Right ventricle myocardium inferior (tissue), 1 donor: Measurements from ENCODE around the gene RNF135. TPM values are rescaled to one million over a fixed set of nuclear protein-coding genes. Genes with fewer than 3 reads are reported as not detected.
"Not testable (repeated sequence)": the region's sequence is repeated elsewhere in the genome, so short reads cannot be mapped to it uniquely, and the experiment has no call there.

Source experiments
- ATAC-seq: fragments of 200-7000 bp; cut with Tn5 transposase; one replicate; pipeline ENCODE4 v1.9.1; 2020; ENCODE audit warnings: mild to moderate bottlenecking, moderate library complexity
- DNase-seq: peaks from one replicate; pipeline ENCODE4 v3.0.0; 2021; ENCODE audit errors: missing footprints
- intact Hi-C: fragments of 100-400 bp; cut with DNase I; formaldehyde crosslinking; loops from one replicate; pipeline ENCODE4 v1.11.0; 2022
- long read RNA-seq: library from polyadenylated mRNA; unstranded; transcript quantifications from one replicate; pipeline ENCODE4 v2.0.0, GENCODE V29; 2021
- total RNA-seq: library from RNA; stranded (reverse); fragmentation: NEBNext Ultra II Directional; extraction: Animal tissue kit (Norgen Biotek cat#: 25700); gene quantifications from one replicate; pipeline ENCODE4 v1.2.1, GENCODE V29; 2021
- donor health status: DM: no; HTN: yes; CAD: no; lungs with severe emphysema.

Gene RNF135, protein sequence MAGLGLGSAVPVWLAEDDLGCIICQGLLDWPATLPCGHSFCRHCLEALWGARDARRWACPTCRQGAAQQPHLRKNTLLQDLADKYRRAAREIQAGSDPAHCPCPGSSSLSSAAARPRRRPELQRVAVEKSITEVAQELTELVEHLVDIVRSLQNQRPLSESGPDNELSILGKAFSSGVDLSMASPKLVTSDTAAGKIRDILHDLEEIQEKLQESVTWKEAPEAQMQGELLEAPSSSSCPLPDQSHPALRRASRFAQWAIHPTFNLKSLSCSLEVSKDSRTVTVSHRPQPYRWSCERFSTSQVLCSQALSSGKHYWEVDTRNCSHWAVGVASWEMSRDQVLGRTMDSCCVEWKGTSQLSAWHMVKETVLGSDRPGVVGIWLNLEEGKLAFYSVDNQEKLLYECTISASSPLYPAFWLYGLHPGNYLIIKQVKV
- total RNA-seq, result 5.7 TPM
- long read RNA-seq, partial matches to known transcripts, result 1 of 4 reads
- long read RNA-seq, other reads (novel, unspliced or antisense), result 0 of 4 reads

DNA sequence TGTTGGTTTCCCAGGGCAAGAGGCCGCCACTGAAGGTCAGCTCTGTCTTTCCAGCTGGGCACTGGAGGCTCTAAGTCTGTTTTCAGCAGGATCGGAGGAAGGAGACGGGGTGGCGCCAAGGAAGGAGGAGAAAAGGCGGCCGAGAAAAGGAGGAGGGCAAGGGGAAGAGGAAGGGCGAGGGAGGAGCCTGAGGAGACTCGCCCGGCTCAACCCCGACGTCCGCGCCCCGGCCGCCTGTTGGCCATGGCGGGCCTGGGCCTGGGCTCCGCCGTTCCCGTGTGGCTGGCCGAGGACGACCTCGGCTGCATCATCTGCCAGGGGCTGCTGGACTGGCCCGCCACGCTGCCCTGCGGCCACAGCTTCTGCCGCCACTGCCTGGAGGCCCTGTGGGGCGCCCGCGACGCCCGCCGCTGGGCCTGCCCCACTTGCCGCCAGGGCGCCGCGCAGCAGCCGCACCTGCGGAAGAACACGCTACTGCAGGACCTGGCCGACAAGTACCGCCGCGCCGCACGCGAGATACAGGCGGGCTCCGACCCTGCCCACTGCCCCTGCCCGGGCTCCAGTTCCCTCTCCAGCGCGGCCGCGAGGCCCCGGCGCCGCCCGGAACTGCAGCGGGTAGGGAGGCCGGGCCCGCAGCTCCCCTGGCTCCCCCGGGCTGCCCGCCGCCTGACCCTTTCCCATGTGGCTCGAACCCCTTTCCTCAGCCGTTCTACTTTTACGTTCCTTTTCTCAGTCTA lies at the start of gene RNF135:
TSS of gene RNF135 (plus strand) at position 209 of the 737 bp plus-strand sequence. CDS start at position 244, 35 bp downstream.
- intact Hi-C loops, result loop anchor here (1.0 to 5.0 kb wide), 2 partner anchors 36 to 65 kb away; partner anchors contain the start of gene TEFM
- peak; percentile 93 for DNase-seq
- peak; percentile 97 for ATAC-seq

DNA sequence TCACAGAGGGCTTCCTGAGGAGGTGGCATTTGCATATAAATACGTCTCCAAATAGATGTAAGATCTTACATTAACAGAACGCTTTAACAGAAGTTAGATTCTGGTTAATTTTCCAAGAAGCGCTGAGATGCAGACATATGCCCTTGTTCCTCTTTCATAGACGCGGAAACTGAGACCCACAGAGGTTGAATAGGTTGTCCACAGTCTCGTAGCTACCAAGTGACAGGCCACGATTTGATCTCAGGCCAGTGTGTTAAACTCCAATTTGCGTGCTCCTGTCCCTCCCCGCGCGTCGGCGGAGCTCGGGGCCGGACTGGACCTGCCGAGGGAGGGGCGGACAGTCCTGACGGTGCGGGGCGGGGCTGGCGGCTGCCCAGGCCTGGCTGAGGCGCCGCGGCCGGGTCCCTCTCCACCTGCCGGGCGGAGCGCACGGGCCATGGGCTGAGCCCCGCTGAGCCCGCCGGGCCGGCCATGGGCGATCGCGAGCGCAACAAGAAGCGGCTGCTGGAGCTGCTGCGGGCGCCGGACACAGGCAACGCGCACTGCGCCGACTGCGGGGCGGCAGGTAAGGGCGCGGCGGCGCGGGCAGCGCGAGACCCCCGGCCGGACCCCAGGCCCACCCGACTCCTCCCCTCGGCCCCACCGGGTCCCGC lies 49.2 kb upstream of the RNF135 start, which contains the start of gene ADAP2:
TSS of gene ADAP2 (plus strand) at position 402 of the 653 bp plus-strand sequence. CDS start at position 472, 70 bp downstream.
- intact Hi-C loops, result no loop called here
- peak; percentile 87 for ATAC-seq
- DNase-seq, result peak; percentile 89

DNA sequence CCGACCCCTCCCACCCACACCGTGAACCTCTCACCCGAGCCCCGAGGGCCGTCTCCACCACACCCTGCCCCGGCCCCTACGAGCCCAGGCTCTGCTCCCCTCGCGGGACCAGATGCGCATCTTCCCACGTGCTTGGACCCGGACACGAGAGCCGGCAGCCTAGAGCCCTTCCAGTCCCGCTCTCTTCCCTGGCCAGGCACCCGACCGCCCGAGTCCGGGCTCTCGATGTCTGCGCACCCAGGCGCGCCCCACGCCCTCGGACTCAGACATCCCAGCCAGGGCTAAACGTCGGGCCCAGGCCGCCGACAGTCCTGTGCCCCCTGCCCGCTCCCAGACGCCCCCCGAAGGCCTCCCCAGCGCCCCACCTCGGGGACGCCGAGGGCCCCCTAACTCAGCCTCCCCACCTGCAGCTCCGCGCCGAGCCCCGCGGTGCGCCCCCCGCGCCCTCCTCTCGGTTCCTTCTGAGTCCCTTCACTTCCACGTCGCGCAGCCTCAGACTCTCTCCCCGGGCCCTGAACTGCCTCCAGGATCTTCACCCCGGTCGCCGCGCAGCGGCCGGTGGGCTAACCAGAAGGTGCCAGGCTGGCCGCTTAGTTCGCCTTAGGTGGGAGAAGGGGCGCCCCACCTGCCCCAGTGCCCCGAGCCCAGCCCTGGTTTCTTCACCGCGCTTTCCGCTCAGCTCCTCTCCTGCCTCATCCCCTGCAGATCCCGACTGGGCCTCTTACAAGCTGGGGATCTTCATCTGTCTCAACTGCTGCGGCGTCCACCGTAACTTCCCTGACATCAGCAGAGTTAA lies 48.4 kb upstream of the RNF135 start:
- intact Hi-C loops, result no loop called here
- DNase-seq, result no peak
- ATAC-seq, result peak; percentile 35

DNA sequence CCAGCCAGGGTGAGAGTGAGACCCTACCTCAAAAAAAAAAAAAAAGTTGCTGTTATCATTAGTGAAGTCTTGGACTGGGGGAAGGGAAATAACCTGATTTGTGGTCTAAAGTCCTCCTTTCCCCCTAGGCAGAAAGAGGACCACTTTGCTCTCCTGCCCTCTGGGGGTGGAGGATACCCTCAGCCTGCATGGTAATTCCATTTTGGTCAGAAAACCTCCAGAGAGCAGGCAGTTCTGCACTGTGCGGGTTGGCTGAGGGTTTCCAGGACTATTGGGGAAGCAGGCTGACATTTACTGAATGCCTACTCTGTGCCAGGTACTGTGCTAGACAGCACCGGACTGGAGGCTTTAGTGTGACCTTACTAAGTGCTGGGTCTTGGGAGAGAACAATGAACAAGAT lies 46.5 kb upstream of the RNF135 start:
- ATAC-seq, result no peak
- intact Hi-C loops, result no loop called here
- DNase-seq, result no peak

DNA sequence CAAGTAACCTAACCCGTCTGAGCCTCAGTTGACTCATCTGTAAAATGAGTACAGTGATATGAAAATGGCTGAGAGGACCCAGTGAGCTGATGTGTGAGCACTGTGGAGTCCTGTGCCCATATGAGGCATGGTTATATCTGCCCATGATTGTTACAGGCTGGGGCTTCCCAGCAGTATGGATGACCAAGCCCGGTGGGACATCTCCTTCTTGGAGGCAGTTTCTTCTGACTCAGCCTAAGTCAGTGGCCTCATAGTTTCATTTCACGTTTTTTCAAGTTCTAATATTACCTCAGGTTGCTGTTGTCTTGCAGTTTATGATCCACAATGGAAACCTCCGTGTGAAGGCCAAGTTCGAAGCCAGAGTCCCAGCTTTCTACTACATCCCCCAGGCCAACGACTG lies 44.3 kb upstream of the RNF135 start:
- DNase-seq (no peak), ATAC-seq (no peak)
- intact Hi-C loops, result no loop called here

DNA sequence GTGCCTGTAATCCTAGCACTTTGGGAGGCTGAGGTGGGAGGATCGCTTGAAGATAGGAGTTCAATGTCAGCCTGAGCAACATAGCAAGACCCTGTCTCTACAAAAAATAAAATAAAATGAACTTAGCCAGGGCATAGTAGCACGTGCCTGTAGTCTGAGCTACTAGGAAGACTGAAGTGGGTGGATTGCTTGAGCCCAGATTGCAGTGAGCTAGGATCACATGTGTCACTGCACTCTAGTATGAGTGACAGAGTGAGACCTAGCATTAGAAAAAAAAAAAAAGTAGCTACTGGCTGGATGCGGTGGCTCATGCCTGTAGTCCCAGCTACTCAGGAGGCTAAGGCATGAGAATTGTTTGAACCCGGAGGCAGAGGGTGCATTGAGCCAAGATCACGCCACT lies 43.1 kb upstream of the RNF135 start:
- intact Hi-C loops, result no loop called here
- no peak for ATAC-seq
- DNase-seq, result no peak

DNA sequence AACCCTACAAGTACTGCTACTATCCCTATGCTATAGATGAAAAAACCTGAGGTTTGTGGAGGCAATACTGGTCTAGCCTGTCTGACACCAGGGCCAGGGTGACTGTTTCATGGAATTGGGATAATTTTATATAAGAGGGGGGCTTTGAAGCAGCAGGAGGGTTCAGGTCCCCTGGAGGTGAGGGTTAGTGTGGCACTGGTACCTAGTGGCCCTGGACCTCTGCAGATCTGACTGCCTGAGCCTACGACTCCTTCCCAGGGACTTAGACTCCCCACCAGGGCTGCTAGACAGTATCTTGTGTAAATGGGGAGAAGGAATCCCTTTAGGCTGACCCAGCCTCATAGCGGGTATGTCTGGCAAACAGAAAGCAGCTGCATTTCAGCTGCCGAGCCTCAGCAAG lies 42.3 kb upstream of the RNF135 start:
- intact Hi-C loops, result no loop called here
- DNase-seq (no peak), ATAC-seq (no peak)

DNA sequence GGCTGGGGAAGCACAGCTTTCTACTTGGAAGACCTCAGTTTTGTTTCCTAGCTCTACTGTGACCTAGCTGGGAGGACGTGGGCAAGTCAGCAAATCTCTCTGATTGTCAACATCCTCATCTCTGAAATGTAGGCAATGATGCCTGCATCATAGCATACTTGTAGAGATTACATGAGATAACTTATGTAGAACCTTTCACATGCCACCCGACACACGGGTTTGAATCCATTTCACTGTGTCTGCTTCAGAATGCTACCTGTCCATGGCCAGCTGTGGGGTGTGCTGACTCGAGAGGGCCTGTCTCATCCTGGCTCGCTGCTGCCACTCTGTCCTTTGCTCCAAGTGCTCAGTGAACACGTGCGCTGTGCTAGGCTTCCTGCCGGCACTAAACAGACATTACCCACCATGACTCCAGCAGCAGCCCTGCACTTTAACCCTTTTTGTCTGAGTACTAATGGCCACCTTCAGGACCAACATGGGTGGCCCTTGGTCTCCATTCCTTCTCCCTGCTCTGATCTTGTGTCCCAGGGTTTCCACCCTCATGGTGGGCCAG lies 41.7 kb upstream of the RNF135 start:
- intact Hi-C loops, result no loop called here
- DNase-seq (no peak), ATAC-seq (no peak)

DNA sequence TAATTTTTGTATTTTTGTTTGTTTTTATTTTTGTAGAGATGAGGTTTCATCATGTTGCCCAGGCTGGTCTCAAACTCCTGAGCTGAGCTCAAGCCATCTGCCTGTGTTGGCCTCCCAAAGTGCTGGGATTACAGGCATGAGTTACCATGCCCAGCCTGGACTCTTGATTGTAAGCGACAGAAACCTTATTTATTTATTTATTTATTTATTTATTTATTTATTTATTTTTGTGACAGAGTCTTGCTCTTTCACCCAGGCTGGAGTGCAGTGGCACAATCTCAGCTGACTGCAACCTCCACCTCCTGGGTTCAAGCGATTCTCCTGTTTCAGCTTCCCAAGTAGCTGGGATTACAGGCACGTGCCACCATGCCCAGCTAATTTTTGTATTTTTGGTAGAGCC lies 41.0 kb upstream of the RNF135 start:
- DNase-seq, ATAC-seq, intact Hi-C loops: not testable (repeated sequence)

DNA sequence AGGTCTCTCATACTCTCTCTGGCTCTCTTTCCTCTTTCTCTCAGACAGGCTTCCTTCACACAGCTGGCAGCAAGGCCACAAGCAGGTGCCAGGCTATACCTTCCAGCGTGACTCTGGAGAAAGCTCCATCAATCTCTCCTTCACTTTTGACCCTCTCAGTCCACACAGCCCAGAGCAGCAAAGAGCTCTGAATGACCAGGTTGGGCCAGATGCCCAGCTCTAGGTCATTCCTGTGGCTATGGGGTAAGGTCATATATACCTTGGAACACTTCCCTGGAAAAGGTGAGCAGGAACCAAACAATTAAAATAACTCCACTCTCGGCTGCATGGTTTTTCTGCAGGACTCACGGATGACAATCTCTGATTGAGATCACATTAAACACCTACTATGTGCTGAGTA lies 40.3 kb upstream of the RNF135 start:
- DNase-seq, result no peak
- ATAC-seq, result no peak
- intact Hi-C loops, result no loop called here

DNA sequence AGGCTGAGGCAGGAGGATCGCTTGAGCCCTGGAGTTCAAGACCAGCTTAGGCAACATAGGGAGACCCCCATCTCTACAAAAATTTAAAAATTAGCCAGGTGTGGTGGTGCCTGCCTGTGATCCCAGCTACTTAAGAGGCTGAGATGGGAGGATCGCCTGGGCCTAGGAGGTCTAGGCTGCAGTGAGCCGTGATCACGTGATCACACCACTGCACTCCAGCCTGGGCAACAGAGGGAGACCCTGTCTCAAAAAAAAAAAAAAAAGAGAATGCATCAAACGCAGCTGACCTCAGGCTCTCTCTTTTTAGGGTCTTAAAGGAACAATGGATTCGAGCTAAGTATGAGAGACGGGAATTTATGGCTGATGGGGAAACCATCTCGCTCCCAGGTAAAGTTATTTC lies 39.3 kb upstream of the RNF135 start:
- DNase-seq, intact Hi-C loops, ATAC-seq: not testable (repeated sequence)

DNA sequence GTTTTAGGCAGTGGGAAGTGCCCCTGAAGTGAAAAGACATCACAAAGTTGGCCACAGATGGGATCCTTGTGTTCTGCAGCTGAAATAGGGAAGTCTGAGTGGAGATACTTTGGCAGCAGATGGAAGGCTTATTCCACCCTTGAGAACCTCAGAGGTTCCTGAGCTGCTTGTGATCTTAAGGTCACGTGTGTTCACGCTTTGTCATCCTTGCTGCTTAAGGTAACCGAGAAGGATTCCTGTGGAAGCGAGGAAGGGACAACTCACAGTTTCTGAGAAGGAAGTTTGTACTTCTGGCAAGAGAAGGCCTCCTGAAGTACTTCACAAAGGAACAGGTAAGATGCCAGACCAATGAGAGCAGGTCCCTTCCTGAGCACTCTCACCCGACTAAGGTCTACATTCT lies 36.9 kb upstream of the RNF135 start:
- no peak for ATAC-seq
- intact Hi-C loops, result no loop called here
- no peak for DNase-seq

DNA sequence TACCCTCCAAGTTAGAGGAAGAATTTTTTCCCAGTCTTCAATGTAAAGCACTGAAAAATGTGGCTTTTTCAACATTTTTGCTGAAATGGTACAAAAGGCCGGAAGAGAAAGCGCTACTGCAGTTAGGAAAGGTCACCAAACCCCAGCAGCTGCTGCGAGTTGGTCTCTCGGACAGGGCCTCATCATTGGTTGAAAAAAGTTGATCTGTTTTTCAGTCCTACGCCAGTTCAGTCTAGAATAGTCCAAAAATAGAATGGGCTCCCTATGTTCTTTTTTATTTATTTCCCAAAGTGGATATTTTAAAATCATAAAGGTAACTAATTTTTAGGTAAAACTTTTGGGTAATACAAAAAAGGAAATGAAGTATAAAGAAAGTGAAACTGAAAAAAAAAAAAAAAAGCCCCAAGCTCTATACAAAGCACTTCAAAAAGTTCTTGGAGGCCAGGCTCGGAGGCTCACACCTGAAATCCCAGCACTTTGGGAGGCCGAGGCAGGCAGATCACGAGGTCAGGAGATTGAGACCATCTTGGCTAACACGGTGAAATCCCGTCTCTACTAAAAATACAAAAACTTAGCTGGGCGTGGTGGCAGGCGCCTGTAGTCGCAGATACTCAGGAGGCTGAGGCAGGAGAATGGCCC lies 31.7 kb upstream of the RNF135 start:
- no peak for ATAC-seq
- intact Hi-C loops, result no loop called here
- no peak for DNase-seq

DNA sequence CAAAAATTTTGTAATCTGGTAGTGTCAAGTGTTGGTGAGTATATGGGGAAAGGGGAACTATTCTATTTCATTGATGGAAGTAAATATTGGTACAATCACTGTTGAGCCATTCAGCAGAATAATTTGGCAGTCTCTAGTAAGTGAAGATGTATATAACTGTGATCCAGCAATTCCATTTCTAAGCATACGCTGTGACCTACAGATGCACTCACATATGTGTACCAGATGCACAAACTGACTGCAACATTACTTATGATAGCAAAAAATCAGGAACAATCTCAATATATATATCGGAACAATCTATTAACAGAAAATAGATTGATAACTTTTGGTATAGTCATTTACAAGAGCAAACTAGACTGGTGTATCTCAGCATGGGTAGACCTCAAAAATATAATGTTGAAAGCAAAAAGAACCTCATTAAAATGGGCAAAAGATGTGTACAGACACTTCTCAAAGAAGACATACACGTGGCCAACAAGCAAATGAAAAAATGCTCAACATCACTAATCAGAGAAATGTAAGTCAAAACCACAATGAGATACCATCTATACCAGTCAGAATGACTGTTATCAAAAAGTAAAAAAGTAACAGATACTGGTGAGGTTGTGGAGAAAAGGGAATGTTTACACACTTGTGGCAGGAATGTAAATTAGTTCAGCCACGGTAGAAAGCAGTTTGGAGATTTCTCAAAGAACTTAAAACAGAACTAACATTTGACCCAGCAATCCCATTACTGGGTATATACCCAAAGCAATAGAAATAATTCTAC lies 28.3 kb upstream of the RNF135 start:
- ATAC-seq, result no peak

DNA sequence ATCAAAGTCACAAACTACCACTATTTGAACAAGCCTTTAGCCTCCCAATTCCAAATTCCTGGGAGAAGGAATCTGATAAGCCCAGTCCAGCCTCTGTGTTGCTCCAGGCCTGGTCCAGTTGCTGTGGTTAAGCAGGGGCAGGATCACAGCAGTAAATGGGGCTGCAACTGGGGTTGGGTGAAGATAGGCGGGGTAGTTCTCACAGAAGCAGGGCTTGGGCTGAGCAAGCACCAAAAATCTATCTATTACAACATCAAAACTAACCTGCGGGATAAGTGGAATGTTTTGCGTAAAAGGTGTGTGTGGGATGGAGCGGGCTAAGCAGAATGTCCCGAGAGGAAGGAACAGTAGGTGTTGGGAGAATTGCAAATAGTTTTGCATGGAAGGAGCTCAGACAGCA lies 23.0 kb upstream of the RNF135 start:
- intact Hi-C loops, result no loop called here
- no peak for ATAC-seq
- no peak for DNase-seq

More for the DNA sequence above, 28.3 kb upstream of the RNF135 start:
- intact Hi-C loops, result no loop called here
- DNase-seq, result no peak

DNA sequence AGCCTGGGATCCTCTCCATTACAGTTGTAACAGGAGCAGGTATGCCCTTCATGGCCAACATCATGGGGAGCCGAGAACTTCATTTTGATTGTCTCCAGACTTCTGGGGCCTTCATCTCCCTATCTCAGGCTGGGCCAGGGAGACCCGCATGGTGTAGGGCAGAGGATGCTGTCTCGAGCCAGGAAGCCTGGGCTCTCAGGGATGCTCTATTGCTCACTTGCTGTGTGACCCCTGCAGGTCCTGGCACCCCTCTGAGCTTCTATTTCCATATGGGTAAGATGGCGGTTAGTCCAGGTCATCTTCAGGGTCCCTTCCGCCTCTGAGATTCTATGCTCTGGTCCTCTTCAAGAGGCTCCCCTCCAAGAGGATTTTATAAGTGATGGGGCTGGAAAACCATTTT lies 20.6 kb upstream of the RNF135 start:
- DNase-seq (no peak), ATAC-seq (no peak)
- intact Hi-C loops, result no loop called here
